Thymus (tissue), 11 donors: ENCODE measurements around the gene TRIM9. TPM values are rescaled to one million over a fixed set of nuclear protein-coding genes. Genes with fewer than 3 reads are reported as not detected.

ENCODE experiments used
- DNase-seq, 9 donors: peaks; one replicate each; pipeline ENCODE4 v3.0.0-alpha.2; 2013; ENCODE audit warnings: low spot score in 9 of 9, low read depth in 6 of 9, missing footprints in 1 of 9
- H3K27ac ChIP-seq, 2 donors: one replicate each; pipeline ENCODE4 v1.5.1; 2013; ENCODE audit warnings: control low read depth in 1 of 2, low read depth in 1 of 2, low read length in 1 of 2, mild to moderate bottlenecking in 1 of 2, moderate library complexity in 1 of 2
- H3K27me3 ChIP-seq, 2 donors: one replicate each; pipeline ENCODE4 v1.5.1; 2013; ENCODE audit warnings: low read length in 1 of 2; ENCODE audit not compliant: control insufficient read depth in 2 of 2, insufficient read depth in 1 of 2
- H3K36me3 ChIP-seq, 2 donors: one replicate each; pipeline ENCODE4 v1.5.1; 2013; ENCODE audit warnings: low read length in 1 of 2, mild to moderate bottlenecking in 1 of 2, moderate library complexity in 1 of 2; ENCODE audit not compliant: control insufficient read depth in 2 of 2, insufficient read depth in 2 of 2
- H3K4me1 ChIP-seq, 2 donors: one replicate each; pipeline ENCODE4 v1.5.1; 2013; ENCODE audit warnings: low read length in 2 of 2; ENCODE audit not compliant: control insufficient read depth in 2 of 2, insufficient read depth in 2 of 2
- H3K4me3 ChIP-seq, 2 donors: one replicate each; pipeline ENCODE4 v1.5.1; 2013; ENCODE audit warnings: low read length in 2 of 2, control low read depth in 1 of 2, mild to moderate bottlenecking in 1 of 2
- H3K9me3 ChIP-seq, 2 donors: one replicate each; pipeline ENCODE4 v1.5.1; 2013; ENCODE audit warnings: low read length in 1 of 2, mild to moderate bottlenecking in 1 of 2; ENCODE audit not compliant: control insufficient read depth in 2 of 2, insufficient read depth in 1 of 2
- WGBS: extraction: QIAGEN DNeasy Blood & Tissue Kit; methylation state at CpG from one replicate; pipeline ENCODE4 v1.1.7; 2013; 5-methylcytosine and 5-hydroxymethylcytosine counted together
- polyA plus RNA-seq: library from polyadenylated mRNA; stranded (reverse); fragments of 200-250 nt; gene quantifications from one replicate; pipeline ENCODE4 v1.2.3, GENCODE V29; 2013
- total RNA-seq: library from RNA; stranded (reverse); fragments of 120-200 nt; gene quantifications from one replicate; pipeline ENCODE4 v1.2.4, GENCODE V29; 2013
- donor health status: healthy.

Gene TRIM9
- total and polyA plus RNA-seq, 2 donors, result 0.71 to 1.8 TPM

GRCh38 chr14:51121096-51121495 lies 26.2 kb upstream of the TRIM9 start:
- DNase-seq, result no peak
- Histone ChIP-seq H3K27ac (no peak overlapping the region), H3K27me3 (no peaks in the 10 kb centered on the region), H3K36me3 (no peaks in the 10 kb centered on the region), H3K4me1 (no peaks in the 10 kb centered on the region), H3K9me3 (no peaks in the 10 kb centered on the region), H3K4me3 (no peak overlapping the region)
- 77% methylated on average over 3 of the region's 3 CpGs for WGBS

GRCh38 chr14:51119411-51120051 lies 24.6 kb upstream of the TRIM9 start:
- WGBS, result 92% methylated on average over 4 of the region's 4 CpGs
- Histone ChIP-seq H3K4me3 (no peak overlapping the region), H3K27me3 (no peaks in the 10 kb centered on the region), H3K36me3 (no peaks in the 10 kb centered on the region), H3K9me3 (no peaks in the 10 kb centered on the region), H3K4me1 (no peaks in the 10 kb centered on the region), H3K27ac (no peak overlapping the region)
- no peak for DNase-seq

GRCh38 chr14:51118993-51119392 lies 24.1 kb upstream of the TRIM9 start:
- no peak overlapping the region for H3K4me3 ChIP-seq
- no peaks in the 10 kb centered on the region for H3K4me1 ChIP-seq
- H3K9me3 ChIP-seq, result no peaks in the 10 kb centered on the region
- no peaks in the 10 kb centered on the region for H3K27me3 ChIP-seq
- H3K27ac ChIP-seq, result no peak overlapping the region
- no peak for DNase-seq
- H3K36me3 ChIP-seq, result no peaks in the 10 kb centered on the region

GRCh38 chr14:51117593-51117992 lies 22.7 kb upstream of the TRIM9 start:
- H3K4me3 ChIP-seq, result no peak overlapping the region
- WGBS, result 96% methylated on average over 1 of the region's 1 CpG

GRCh38 chr14:51116682-51117081 lies 21.8 kb upstream of the TRIM9 start:
- H3K27me3 ChIP-seq, result no peaks in the 10 kb centered on the region
- no peak overlapping the region for H3K27ac ChIP-seq
- H3K4me1 ChIP-seq, result no peaks in the 10 kb centered on the region
- no peaks in the 10 kb centered on the region for H3K36me3 ChIP-seq
- WGBS, result 94% methylated on average over 1 of the region's 1 CpG
- no peak for DNase-seq
- no peak overlapping the region for H3K4me3 ChIP-seq
- no peaks in the 10 kb centered on the region for H3K9me3 ChIP-seq

More at GRCh38 chr14:51117593-51117992, 22.7 kb upstream of the TRIM9 start:
- Histone ChIP-seq H3K36me3 (no peaks in the 10 kb centered on the region), H3K27ac (no peak overlapping the region), H3K27me3 (no peaks in the 10 kb centered on the region), H3K9me3 (no peaks in the 10 kb centered on the region), H3K4me1 (no peaks in the 10 kb centered on the region)
- DNase-seq, result no peak

GRCh38 chr14:51109651-51110050 lies 14.7 kb upstream of the TRIM9 start:
- Histone ChIP-seq H3K36me3 (no peaks in the 10 kb centered on the region), H3K4me3 (no peak overlapping the region), H3K27ac (no peak overlapping the region), H3K4me1 (no peaks in the 10 kb centered on the region), H3K27me3 (no peaks in the 10 kb centered on the region), H3K9me3 (no peaks in the 10 kb centered on the region)
- DNase-seq, result no peak
- 92% methylated on average over 3 of the region's 3 CpGs for WGBS

GRCh38 chr14:51107801-51108200 lies 12.9 kb upstream of the TRIM9 start:
- WGBS, result 84% methylated on average over 1 of the region's 1 CpG

GRCh38 chr14:51104467-51104866 lies 9.6 kb upstream of the TRIM9 start:
- Histone ChIP-seq H3K27me3 (peaks cover 0 to 5% of the 10 kb centered on the region in 2 donors), H3K27ac (no peak overlapping the region), H3K4me3 (no peak overlapping the region), H3K36me3 (no peaks in the 10 kb centered on the region), H3K9me3 (no peaks in the 10 kb centered on the region), H3K4me1 (no peaks in the 10 kb centered on the region)
- DNase-seq, result no peak

More at GRCh38 chr14:51107801-51108200, 12.9 kb upstream of the TRIM9 start:
- no peak for DNase-seq
- Histone ChIP-seq H3K36me3 (no peaks in the 10 kb centered on the region), H3K4me3 (no peak overlapping the region), H3K9me3 (no peaks in the 10 kb centered on the region), H3K27me3 (no peaks in the 10 kb centered on the region), H3K27ac (no peak overlapping the region), H3K4me1 (no peaks in the 10 kb centered on the region)

- Histone ChIP-seq H3K4me3 (no peak overlapping the region), H3K4me1 (peaks cover 0 to 24% of the 10 kb centered on the region in 2 donors), H3K27me3 (peaks cover 0 to 53% of the 10 kb centered on the region in 2 donors), H3K9me3 (peaks cover 0 to 3% of the 10 kb centered on the region in 2 donors), H3K36me3 (no peaks in the 10 kb centered on the region), H3K27ac (no peak overlapping the region)
- WGBS, result 97% methylated on average over 1 of the region's 1 CpG
- no peak for DNase-seq
These were observed 2.4 kb upstream of the TRIM9 start for GRCh38 chr14:51097287-51097686.
